NCI-H2196 (cell line): ENCODE data around the gene KCNIP1.

Experiments used
- DNase-seq: peaks from one replicate; lab custom pipeline; 2025; ENCODE audit not compliant: unreplicated experiment; lab: John Stamatoyannopoulos, UW

KCNIP1 gene

DNA sequence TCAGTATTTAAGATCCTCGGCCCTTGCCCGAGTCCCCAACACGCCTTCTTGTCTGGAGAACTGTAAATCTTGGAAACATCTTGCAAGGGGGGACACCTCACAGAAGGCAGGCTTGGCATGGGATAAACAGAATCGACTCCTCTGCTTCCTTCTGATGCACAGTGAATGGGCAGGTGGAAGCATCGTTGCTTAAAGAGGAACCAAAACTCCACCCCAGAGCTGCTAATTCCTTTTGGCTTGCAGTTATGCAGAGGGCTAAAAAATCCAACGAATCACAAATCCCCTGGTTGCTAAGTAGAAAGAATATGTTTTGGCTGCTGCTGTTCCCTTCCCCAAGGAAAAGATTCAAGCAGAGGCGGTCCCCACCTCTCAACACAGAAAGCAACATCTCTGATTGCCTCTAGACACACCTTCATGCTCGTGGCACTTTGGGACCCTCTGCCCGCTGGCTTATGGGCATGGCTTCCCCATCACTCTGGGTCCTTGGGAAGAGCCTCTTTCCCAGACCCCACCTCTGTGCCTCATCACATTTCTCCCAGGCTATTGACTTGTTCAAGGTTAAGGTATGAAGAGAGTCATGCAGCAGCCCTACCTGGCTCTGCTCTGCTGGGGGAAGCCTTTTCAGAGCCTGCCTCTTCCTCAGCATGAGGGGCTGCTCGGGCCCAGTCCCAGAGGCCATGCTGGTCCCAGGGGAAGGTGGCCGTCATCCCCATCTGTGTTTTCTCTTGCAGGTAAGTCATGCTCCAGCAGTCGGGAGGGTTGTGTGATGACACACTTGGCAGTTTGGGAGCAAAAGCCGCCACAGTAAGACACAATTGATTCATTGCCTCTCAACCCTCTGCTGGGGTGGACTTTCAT lies 137.1 kb downstream of the KCNIP1 start:
- DNase-seq, result no peak

GRCh38 chr5:170641589-170642031 lies 137.8 kb downstream of the KCNIP1 start:
- no peak for DNase-seq

GRCh38 chr5:170642066-170642735 lies 138.4 kb downstream of the KCNIP1 start:
- no peak for DNase-seq

- DNase-seq, result no peak
Measured at GRCh38 chr5:170642776-170643436, 139.1 kb downstream of the KCNIP1 start.

GRCh38 chr5:170643591-170643990 lies 139.8 kb downstream of the KCNIP1 start:
- no peak for DNase-seq

DNA sequence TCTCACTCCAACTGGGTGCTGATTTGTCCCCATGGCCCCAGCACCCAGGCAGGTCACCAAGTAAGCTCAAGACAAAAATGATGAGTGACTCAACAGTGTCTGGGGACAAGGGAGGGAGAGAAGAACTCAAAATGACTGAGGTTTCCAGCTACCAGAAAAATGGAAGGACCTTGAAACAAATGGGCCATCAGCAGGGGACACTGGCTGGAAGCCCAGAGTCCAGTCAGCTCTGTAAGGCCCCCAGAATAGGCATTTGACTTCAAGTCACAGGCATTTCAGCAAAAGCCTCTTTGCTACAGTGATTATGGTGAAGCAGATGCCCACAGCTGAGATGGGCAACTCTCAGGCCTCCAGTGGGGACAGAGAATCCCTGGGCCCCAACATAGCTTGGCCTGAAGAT lies 140.7 kb downstream of the KCNIP1 start:
- no peak for DNase-seq

- DNase-seq, result no peak
Measured at GRCh38 chr5:170648541-170648940, 144.7 kb downstream of the KCNIP1 start.

DNA sequence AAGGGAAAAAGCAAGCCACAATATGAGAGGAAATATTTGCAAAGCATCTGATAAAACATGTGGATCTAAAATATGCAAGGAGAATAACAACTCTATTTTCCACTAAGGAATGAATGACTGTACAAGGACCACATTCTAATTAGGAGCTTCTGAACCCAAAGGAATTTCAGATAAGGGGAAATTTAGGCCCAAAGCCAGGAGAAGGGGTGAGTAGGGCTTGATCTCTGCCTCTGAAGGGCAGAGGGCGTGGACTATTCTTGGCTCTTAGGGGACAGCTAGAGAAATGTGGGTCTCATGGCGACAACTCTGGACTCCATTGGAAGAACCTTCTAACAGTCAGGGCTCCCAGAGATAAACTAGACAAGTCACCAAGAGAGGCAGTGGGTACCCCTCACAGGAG lies 147.0 kb downstream of the KCNIP1 start:
- no peak for DNase-seq

GRCh38 chr5:170651604-170652277 lies 147.9 kb downstream of the KCNIP1 start:
- DNase-seq, result no peak

DNA sequence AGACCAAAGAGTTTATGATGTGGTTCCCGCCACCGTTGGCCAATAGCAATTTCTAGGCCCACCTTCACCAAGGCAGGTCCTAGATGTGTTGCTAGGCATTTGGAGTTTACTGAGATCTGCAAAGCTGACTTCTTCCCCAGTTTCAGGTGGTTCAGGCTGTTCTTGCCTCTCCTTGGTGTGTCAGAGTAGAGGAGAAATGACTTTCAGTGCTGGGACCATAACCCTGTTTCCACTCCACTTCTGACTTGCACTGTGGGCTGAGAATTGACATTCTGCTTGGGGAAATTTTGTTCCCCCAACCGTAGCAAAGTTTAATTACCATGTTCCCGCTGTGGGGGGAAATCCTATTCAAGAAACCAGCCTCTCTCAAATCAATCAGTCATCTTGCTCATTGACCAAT lies 151.7 kb downstream of the KCNIP1 start:
- DNase-seq, result no peak

DNA sequence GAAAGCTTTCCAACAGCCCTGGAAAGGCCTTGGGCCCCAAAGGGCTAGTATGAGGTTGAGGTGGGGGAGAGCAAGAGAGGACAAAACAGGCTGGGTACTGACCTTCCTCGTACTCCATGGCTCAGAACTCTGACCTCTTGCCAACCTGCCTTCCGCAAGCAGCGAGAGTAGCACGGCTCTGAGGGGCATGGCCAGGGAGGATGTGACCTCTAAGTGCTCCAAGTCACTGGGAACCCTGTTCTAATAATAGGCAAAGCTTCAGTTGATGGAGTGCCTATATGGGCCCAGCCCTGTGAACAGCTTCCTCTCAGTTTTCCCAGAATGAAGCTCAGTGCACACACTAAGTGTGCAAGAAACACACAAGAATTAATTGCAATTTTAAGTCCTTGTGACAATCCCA lies 152.1 kb downstream of the KCNIP1 start:
- DNase-seq, result no peak

DNA sequence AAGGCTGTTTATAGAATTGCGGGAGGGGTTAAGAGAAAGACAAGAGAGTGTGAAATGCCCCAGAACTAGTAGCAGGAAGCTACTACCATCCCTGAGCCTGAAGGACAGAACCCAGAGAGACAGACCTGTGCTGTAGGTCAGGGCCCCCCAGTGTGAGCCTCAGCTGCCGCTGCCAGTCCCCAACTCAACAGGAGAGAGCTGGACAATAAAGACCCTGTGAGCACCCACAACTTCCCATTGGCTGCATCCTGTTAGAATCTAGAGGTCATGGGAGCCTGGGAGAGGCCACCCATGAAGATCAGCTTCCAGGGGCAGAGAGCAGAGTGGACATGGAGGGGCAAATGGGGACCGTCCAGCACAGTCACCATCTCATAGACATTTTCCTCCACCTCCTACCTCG lies 152.5 kb downstream of the KCNIP1 start:
- no peak for DNase-seq

- DNase-seq, result no peak
Measured at GRCh38 chr5:170660531-170660930, 156.7 kb downstream of the KCNIP1 start.

DNA sequence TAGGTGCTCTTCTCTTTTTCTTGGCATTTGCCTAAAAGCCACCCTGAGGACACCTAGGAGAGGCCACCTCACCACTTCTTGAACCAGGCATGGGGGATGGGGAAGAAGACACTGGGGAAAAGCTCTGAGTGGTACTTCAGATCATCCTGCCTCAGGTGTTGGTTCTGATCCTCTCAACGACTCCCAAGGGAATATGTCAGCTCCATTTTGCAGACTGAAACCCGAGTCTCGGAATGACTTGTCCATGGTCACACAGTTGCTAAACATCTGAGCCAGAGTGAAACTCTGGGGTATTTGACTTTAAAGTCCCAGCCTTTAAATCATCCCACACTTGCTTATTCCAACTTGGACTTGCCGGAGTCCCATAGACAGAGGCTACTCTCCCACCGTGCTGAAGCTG lies 159.1 kb downstream of the KCNIP1 start:
- DNase-seq, result no peak

GRCh38 chr5:170678811-170679210 lies 175.0 kb downstream of the KCNIP1 start:
- no peak for DNase-seq

DNA sequence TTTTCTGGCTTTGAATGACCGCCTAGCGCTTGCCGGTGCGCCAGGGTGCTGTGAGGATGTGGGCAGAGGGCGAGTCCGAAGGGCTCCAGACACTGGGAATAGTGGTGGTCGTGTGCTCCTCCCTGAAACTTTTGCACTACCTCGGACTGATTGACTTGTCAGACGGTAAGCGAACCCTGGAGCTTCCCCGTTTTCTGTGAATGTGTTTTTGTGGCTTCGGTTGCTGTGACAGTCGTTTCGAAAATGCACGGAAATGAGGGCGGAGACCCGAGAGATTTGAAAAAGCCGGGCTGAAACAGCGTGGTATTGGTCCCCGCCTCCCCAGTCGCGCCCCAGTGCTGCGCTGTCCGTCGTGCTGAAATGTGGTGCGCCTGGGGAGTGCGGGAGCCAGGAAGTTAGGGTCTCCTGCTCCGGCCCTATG lies 177.2 kb downstream of the KCNIP1 start:
- no peak for DNase-seq

- DNase-seq, result no peak
Measured at GRCh38 chr5:170691657-170692056, 187.8 kb downstream of the KCNIP1 start.

DNA sequence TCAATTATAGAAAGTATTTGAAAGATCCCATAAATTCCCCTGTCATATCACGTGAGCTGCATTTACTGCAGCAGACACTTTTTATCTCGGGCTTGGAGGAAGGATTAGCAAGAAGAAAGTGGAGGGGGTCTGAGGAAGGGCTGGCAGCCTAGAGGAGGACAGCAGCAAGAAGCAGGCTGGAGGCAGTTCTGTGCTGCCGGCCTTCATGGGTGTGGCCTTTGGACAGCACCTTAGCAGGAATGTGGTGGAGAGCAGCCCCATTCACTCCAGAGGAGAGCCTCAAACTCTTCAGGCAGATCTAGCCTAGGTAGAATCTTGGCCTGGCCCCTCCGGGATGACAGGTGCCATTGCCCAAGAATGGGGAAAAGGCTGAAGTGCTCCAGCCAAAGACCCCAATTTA lies 189.9 kb downstream of the KCNIP1 start:
- no peak for DNase-seq

DNA sequence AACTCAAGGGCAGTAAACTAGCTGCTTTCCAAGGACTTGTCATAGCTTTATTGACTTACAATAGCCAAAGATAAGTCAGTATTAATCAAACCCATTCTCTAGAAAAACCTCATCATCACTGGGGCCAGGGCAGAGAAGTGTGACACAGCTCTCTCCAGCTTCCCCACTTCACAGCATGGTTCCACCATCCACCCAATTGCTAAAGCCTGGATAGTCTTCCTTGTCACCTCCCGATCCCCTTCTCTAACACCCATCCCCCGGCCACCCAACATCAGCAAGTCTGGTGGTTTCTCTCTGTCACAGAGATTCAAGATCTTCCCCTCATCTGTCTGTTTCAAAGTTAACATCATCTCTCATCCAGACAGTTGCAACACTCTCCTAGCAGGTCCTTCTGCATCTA lies 191.1 kb downstream of the KCNIP1 start:
- no peak for DNase-seq

DNA sequence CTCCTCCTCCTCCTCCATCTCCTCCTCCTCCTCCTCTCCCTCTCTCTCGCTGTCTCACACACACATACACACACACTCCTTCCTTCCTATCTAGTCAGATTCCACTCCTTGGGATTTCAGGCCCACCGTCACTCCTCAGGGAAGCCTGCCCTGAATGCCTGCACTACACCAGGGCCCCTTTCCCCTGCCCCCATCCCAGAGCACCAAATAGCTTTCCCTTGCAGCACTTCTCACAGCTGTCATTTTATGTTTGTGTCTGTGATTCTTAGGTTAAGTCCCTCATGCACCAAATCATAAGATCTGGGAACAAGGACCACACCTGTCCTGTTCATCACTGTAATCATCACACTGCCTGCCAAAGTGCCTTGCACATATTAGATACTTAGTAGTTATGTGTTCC lies 193.2 kb downstream of the KCNIP1 start:
- DNase-seq, result no peak

DNA sequence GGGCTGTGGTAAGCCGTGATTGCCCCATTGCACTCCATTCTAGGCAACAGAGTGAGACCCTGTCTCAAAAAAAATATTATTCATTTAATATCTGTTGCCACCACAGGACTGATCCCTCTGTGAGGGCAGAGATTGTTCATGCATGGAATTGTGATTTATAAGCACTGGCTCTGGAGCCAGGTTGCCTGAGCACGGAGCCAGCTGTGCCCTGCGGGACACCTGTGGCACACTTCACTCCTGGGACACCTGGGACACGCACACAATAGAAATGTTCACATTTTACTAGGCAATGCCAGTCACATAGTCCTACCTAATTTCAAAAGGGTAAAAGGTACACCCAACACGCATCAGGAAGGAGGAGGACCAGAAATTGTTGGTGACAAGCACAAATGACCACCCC lies 196.7 kb downstream of the KCNIP1 start:
- DNase-seq, result no peak
